Measurements from ENCODE around the gene RFTN1.
"Not testable (repeated sequence)": the region's sequence is repeated elsewhere in the genome, so short reads cannot be mapped to it uniquely, and the experiment has no call there.

The RFTN1 gene

GRCh38 chr3:16490062-16490619, 23.4 kb downstream of the RFTN1 start:
- H3K4me3 ChIP-seq (ENCODE audit: low read length, poor library complexity, severe bottlenecking): no peak overlapping the region
- peaks cover 59% of the 10 kb centered on the region for H3K36me3 ChIP-seq (ENCODE audit: insufficient read depth, low read length)
- no peaks in the 10 kb centered on the region for H3K9me3 ChIP-seq (ENCODE audit: insufficient read depth, low read depth, low read length)
- peaks cover 15% of the 10 kb centered on the region for H3F3A ChIP-seq (ENCODE audit: low read depth)
- peaks cover 86% of the 10 kb centered on the region for H3K79me2 ChIP-seq (ENCODE audit: insufficient read depth, low read length)
- H3K4me2 ChIP-seq (ENCODE audit: low read depth, low read length, poor library complexity, severe bottlenecking): no peak overlapping the region
- H3K9me2 ChIP-seq (replicated peaks; ENCODE audit: low read depth, low read length): no peaks in the 10 kb centered on the region
- H2AFZ ChIP-seq (ENCODE audit: low read length): no peak overlapping the region
- TF ChIP-seq, protein P1, sequence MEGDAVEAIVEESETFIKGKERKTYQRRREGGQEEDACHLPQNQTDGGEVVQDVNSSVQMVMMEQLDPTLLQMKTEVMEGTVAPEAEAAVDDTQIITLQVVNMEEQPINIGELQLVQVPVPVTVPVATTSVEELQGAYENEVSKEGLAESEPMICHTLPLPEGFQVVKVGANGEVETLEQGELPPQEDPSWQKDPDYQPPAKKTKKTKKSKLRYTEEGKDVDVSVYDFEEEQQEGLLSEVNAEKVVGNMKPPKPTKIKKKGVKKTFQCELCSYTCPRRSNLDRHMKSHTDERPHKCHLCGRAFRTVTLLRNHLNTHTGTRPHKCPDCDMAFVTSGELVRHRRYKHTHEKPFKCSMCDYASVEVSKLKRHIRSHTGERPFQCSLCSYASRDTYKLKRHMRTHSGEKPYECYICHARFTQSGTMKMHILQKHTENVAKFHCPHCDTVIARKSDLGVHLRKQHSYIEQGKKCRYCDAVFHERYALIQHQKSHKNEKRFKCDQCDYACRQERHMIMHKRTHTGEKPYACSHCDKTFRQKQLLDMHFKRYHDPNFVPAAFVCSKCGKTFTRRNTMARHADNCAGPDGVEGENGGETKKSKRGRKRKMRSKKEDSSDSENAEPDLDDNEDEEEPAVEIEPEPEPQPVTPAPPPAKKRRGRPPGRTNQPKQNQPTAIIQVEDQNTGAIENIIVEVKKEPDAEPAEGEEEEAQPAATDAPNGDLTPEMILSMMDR (conservative IDR thresholded peaks at IDR 0.05; ENCODE audit: low read length): no peak
- no peak for TF ChIP-seq EZH2phosphoT487 (IDR thresholded peaks at IDR 0.05; ENCODE audit: borderline replicate concordance)
- H3K27me3 ChIP-seq (ENCODE audit: insufficient read depth, low read length, poor library complexity, severe bottlenecking): no peaks in the 10 kb centered on the region
- H3K4me1 ChIP-seq (ENCODE audit: insufficient read depth, low read length, poor library complexity, severe bottlenecking): peaks cover 38% of the 10 kb centered on the region
- peaks cover 9% of the 10 kb centered on the region for H4K20me1 ChIP-seq (ENCODE audit: insufficient read depth, low read length, poor library complexity, severe bottlenecking)
- H3K9ac ChIP-seq (ENCODE audit: low read depth, low read length, poor library complexity, severe bottlenecking): no peak overlapping the region

GRCh38 chr3:16489326-16490061, 24.0 kb downstream of the RFTN1 start:
- H3K36me3 ChIP-seq (ENCODE audit: insufficient read depth, low read length): peaks cover 62% of the 10 kb centered on the region
- H3K9me3 ChIP-seq (ENCODE audit: insufficient read depth, low read depth, low read length); H3K9me2 ChIP-seq (replicated peaks; ENCODE audit: low read depth, low read length); H3F3A ChIP-seq (ENCODE audit: low read depth); H3K4me3 ChIP-seq (ENCODE audit: low read length, poor library complexity, severe bottlenecking); H3K9ac ChIP-seq (ENCODE audit: low read depth, low read length, poor library complexity, severe bottlenecking); H2AFZ ChIP-seq (ENCODE audit: low read length); H3K27me3 ChIP-seq (ENCODE audit: insufficient read depth, low read length, poor library complexity, severe bottlenecking); H3K4me2 ChIP-seq (ENCODE audit: low read depth, low read length, poor library complexity, severe bottlenecking); H4K20me1 ChIP-seq (ENCODE audit: insufficient read depth, low read length, poor library complexity, severe bottlenecking): not testable (repeated sequence)
- H3K79me2 ChIP-seq (ENCODE audit: insufficient read depth, low read length): peaks cover 92% of the 10 kb centered on the region
- peaks cover 38% of the 10 kb centered on the region for H3K4me1 ChIP-seq (ENCODE audit: insufficient read depth, low read length, poor library complexity, severe bottlenecking)

- H3K36me3 ChIP-seq (ENCODE audit: insufficient read depth, low read length): peaks cover 67% of the 10 kb centered on the region
Measured at GRCh38 chr3:16488637-16489036, 24.9 kb downstream of the RFTN1 start.

More at GRCh38 chr3:16488637-16489036, 24.9 kb downstream of the RFTN1 start:
- peaks cover under 1% of the 10 kb centered on the region; the same call in 1 of the 2 replicates for H3F3A ChIP-seq (ENCODE audit: low read depth)
- H3K27me3 ChIP-seq (ENCODE audit: insufficient read depth, low read length, poor library complexity, severe bottlenecking): no peaks in the 10 kb centered on the region
- H4K20me1 ChIP-seq (ENCODE audit: insufficient read depth, low read length, poor library complexity, severe bottlenecking): peaks cover 2% of the 10 kb centered on the region
- H3K9ac ChIP-seq (ENCODE audit: low read depth, low read length, poor library complexity, severe bottlenecking): no peak overlapping the region
- H3K4me2 ChIP-seq (ENCODE audit: low read depth, low read length, poor library complexity, severe bottlenecking): no peak overlapping the region
- peaks cover 37% of the 10 kb centered on the region for H3K4me1 ChIP-seq (ENCODE audit: insufficient read depth, low read length, poor library complexity, severe bottlenecking)
- no peak overlapping the region for H2AFZ ChIP-seq (ENCODE audit: low read length)
- no peak for TF ChIP-seq EZH2phosphoT487 (IDR thresholded peaks at IDR 0.05; ENCODE audit: borderline replicate concordance)
- TF ChIP-seq, protein P1 (conservative IDR thresholded peaks at IDR 0.05; ENCODE audit: low read length): no peak
- H3K9me2 ChIP-seq (replicated peaks; ENCODE audit: low read depth, low read length): no peaks in the 10 kb centered on the region
- H3K9me3 ChIP-seq (ENCODE audit: insufficient read depth, low read depth, low read length): no peaks in the 10 kb centered on the region
- H3K79me2 ChIP-seq (ENCODE audit: insufficient read depth, low read length): peaks cover 99% of the 10 kb centered on the region
- H3K4me3 ChIP-seq (ENCODE audit: low read length, poor library complexity, severe bottlenecking): no peak overlapping the region

Measured in Loucy (cell line).